Neuron (in vitro differentiated cells): ENCODE results near the gene ACOT11.
"Not testable (repeated sequence)": the region's sequence is repeated elsewhere in the genome, so short reads cannot be mapped to it uniquely, and the experiment has no call there.

Experiments used
- H2AFZ ChIP-seq: one replicate; pipeline ENCODE4 v1.6.1; 2013; ENCODE audit warnings: low read depth, mild to moderate bottlenecking, inconsistent platforms, low read length, moderate library complexity
- H3K27me3 ChIP-seq: one replicate; pipeline ENCODE4 v1.6.1; 2013; ENCODE audit warnings: low read length; ENCODE audit not compliant: insufficient read depth
- H3K36me3 ChIP-seq: one replicate; pipeline ENCODE4 v1.6.1; 2013; ENCODE audit warnings: low read length; ENCODE audit not compliant: insufficient read depth
- H3K4me1 ChIP-seq: one replicate; pipeline ENCODE4 v1.6.1; 2013; ENCODE audit warnings: low read length; ENCODE audit not compliant: insufficient read depth
- H3K4me3 ChIP-seq: 2 replicates; pipeline ENCODE4 v1.5.1; 2013; ENCODE audit warnings: mild to moderate bottlenecking, low read length, moderate library complexity
- H3K9me3 ChIP-seq: one replicate; pipeline ENCODE4 v1.6.1; 2013; ENCODE audit warnings: low read length

The ACOT11 gene

GRCh38 chr1:54547601-54548388, at the start of gene ACOT11:
Gene ACOT11, plus strand, starts transcription at chr1:54548228. Its CDS starts 82 bp downstream, at chr1:54548310.
- peaks cover 3% of the 10 kb centered on the region for H3K4me1 ChIP-seq
- no peaks in the 10 kb centered on the region for H3K9me3 ChIP-seq
- no peaks in the 10 kb centered on the region for H3K36me3 ChIP-seq
- H2AFZ ChIP-seq = no peak within 1 kb of the TSS
- H3K27me3 ChIP-seq = peaks cover 19% of the 10 kb centered on the region
- no peak within 1 kb of the TSS for H3K4me3 ChIP-seq

DNA sequence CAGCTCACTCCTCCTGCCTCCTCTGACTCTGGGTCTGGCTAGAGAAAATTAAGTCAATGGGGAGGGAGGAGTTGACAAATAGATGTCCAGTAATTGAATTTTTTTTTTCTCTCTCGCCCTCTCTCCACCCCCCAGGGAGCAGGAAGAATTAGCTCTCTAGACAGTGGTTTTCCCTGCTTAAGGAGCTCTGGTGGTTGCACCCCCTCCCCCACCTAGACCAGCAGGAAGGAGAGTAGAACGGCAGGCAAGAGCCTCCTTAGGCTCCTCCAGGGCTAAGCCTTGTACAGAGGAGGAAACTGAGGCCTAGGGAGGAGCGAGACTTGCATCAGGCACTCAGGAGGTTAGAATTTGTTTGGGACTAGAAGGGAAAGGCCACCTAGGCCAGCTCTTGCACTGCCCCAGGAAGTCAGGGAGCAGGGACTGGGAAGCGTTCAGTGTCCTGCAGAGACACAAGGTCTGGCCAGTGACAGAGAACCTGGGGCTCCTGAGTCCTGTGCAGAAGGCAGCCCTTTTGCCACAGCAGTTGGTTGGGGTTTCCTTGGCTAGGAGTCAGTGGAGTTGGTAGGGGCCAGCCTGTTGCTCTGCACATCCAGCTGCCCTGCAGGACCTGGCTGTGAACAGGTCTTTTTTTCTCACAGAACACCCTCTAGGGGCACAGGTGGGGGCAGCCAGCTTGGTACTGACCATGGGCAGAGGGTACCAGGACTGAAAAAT, 49.5 kb upstream of the ACOT11 start:
- H3K9me3 ChIP-seq = no peaks in the 10 kb centered on the region
- peaks cover 8% of the 10 kb centered on the region for H3K4me1 ChIP-seq
- H3K27me3 ChIP-seq = peaks cover 19% of the 10 kb centered on the region
- no peaks in the 10 kb centered on the region for H3K36me3 ChIP-seq
- H2AFZ ChIP-seq = no peak overlapping the region
- no peak overlapping the region for H3K4me3 ChIP-seq

DNA sequence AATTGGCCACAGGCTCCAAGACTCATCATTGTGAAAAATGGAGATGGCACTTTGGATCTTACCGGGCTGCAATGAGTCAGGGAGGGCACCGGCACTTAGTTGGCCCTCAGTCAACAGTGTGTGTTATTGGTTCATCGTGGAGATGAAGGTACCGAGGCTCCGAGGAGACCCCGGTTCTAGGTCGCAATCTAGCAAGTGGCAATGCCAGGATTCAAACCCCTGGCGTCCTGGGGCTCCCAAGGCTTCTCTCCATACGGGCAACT, 49.0 kb upstream of the ACOT11 start:
- Histone ChIP-seq H3K27me3 (peaks cover 19% of the 10 kb centered on the region), H3K36me3 (no peaks in the 10 kb centered on the region), H3K4me3 (peak overlapping the region; percentile 0), H3K4me1 (peaks cover 8% of the 10 kb centered on the region), H2AFZ (no peak overlapping the region), H3K9me3 (no peaks in the 10 kb centered on the region)

GRCh38 chr1:54499360-54500106, 48.5 kb upstream of the ACOT11 start:
- Histone ChIP-seq H3K36me3 (no peaks in the 10 kb centered on the region), H3K27me3 (peaks cover 19% of the 10 kb centered on the region), H3K9me3 (no peaks in the 10 kb centered on the region)

DNA sequence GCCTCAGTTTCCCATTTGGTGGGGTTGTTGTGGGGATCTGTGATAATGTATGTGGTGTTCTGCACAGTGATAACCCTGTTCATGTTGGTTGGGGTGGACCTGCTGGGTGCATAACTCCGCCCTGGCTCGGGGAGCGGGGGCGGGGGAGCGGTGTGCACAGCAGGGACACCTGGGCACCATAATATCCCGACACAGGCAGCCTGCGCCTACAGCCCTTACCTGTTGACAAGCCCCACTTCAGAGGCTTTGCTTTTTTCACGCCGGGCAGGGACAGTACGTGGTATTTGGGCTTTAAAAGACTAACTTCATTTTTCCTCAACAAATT, 48.0 kb upstream of the ACOT11 start:
- no peaks in the 10 kb centered on the region for H3K36me3 ChIP-seq
- H3K4me1 ChIP-seq = peaks cover 8% of the 10 kb centered on the region
- no peak overlapping the region for H3K4me3 ChIP-seq
- H3K9me3 ChIP-seq = no peaks in the 10 kb centered on the region
- no peak overlapping the region for H2AFZ ChIP-seq
- peaks cover 19% of the 10 kb centered on the region for H3K27me3 ChIP-seq

More at GRCh38 chr1:54499360-54500106, 48.5 kb upstream of the ACOT11 start:
- Histone ChIP-seq H3K4me1 (peaks cover 8% of the 10 kb centered on the region), H3K4me3 (peak overlapping the region; percentile 0), H2AFZ (no peak overlapping the region)

- Histone ChIP-seq H3K9me3 (no peaks in the 10 kb centered on the region), H3K4me1 (peaks cover 8% of the 10 kb centered on the region), H3K36me3 (no peaks in the 10 kb centered on the region), H2AFZ (no peak overlapping the region), H3K4me3 (no peak overlapping the region), H3K27me3 (peaks cover 19% of the 10 kb centered on the region)
Observed at GRCh38 chr1:54501849-54502248, 46.2 kb upstream of the ACOT11 start.

- H3K36me3 ChIP-seq = no peaks in the 10 kb centered on the region
- H3K4me3 ChIP-seq = no peak overlapping the region
- peaks cover 19% of the 10 kb centered on the region for H3K27me3 ChIP-seq
- H3K4me1 ChIP-seq = peaks cover 8% of the 10 kb centered on the region
- H2AFZ ChIP-seq = no peak overlapping the region
- no peaks in the 10 kb centered on the region for H3K9me3 ChIP-seq
Observed at GRCh38 chr1:54502342-54502741, 45.7 kb upstream of the ACOT11 start.

DNA sequence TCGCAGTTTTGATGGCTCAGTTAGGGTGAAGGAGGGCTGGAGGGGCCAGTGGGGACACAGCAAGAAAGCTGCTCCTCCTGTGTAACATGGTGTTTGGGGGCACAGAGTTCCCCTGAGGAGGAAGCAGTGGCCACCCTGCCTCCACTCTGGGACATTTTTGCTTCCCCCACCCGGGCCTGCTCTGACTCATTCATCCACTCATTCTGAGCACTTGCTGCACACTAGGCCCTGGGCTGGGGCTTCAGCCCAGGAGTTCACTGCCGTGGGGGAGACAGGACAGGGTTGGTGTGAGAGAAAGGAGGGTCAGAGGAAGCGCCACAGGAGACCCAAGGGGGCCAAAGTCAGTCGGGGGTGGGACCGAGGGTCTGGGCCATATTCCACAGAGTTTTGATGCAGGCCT, 41.4 kb upstream of the ACOT11 start:
- Histone ChIP-seq H3K4me1 (no peaks in the 10 kb centered on the region), H3K4me3 (no peak overlapping the region), H3K36me3 (no peaks in the 10 kb centered on the region), H3K9me3 (no peaks in the 10 kb centered on the region), H2AFZ (no peak overlapping the region), H3K27me3 (no peaks in the 10 kb centered on the region)

DNA sequence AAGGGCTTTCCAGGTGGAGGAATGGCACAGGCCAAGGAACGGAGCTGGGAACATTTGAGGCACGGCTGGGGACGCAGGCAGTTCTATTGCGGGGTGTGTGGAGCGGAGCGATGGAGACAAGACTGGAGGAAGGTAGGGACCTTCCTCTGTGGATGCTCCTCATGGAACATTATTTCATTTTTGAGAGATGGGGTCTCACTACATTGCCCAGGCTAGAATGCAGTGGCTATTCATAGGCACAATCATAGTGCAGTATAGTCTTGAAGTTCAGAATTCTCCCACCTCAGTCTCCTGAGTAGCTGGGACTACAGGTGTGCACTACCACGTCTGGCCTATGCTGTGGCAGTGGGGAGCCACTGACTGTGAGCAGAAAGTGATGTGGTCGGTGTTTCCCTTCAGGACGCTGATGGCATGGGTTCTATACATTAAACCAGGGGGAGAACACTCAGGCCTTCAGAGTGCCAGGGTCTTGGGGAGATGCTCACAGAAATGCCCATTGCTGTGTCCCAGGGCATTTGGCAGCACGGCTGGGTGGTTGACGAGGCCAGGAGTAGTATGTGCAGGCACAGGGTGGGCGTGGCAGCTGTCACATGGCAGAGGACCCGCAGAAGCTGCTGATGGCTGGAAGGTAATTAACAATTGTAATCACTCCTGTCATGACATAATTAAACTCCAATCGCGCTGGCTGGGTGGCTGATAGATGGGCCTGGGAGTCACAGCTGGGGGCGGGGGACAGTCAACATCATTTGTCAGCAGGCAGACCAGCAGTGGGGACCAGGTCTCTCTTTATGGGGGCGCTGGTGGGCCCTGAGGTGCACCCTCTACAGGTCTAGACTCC, 40.8 kb upstream of the ACOT11 start:
- H3K4me3 ChIP-seq = no peak overlapping the region
- no peaks in the 10 kb centered on the region for H3K27me3 ChIP-seq
- no peaks in the 10 kb centered on the region for H3K9me3 ChIP-seq
- H3K36me3 ChIP-seq = no peaks in the 10 kb centered on the region
- no peak overlapping the region for H2AFZ ChIP-seq
- no peaks in the 10 kb centered on the region for H3K4me1 ChIP-seq

GRCh38 chr1:54510715-54511270, 37.2 kb upstream of the ACOT11 start:
- Histone ChIP-seq H3K4me1 (no peaks in the 10 kb centered on the region), H3K27me3 (no peaks in the 10 kb centered on the region), H2AFZ (no peak overlapping the region), H3K9me3 (no peaks in the 10 kb centered on the region), H3K36me3 (no peaks in the 10 kb centered on the region), H3K4me3 (no peak overlapping the region)

GRCh38 chr1:54513921-54514580, 34.0 kb upstream of the ACOT11 start:
- H3K36me3 ChIP-seq, H3K4me1 ChIP-seq: not testable (repeated sequence)

GRCh38 chr1:54516249-54516920, 31.6 kb upstream of the ACOT11 start:
- Histone ChIP-seq H3K9me3 (no peaks in the 10 kb centered on the region), H3K4me3 (no peak overlapping the region), H3K36me3 (no peaks in the 10 kb centered on the region)

More at GRCh38 chr1:54513921-54514580, 34.0 kb upstream of the ACOT11 start:
- not testable (repeated sequence) for H3K4me3 ChIP-seq, H2AFZ ChIP-seq, H3K27me3 ChIP-seq, H3K9me3 ChIP-seq

More at GRCh38 chr1:54516249-54516920, 31.6 kb upstream of the ACOT11 start:
- no peaks in the 10 kb centered on the region for H3K27me3 ChIP-seq
- H2AFZ ChIP-seq = no peak overlapping the region
- no peaks in the 10 kb centered on the region for H3K4me1 ChIP-seq
